Thyroid gland (tissue), 4 donors: ENCODE data around the gene CARMIL1. TPM values are rescaled to one million over a fixed set of nuclear protein-coding genes. Genes with fewer than 3 reads are reported as not detected.

Source experiments
- DNase-seq, 2 donors: peaks; one replicate each; pipeline ENCODE4 v3.0.0-alpha.2; 2019
- H3K27ac ChIP-seq, 3 donors: fragments of 200-600 bp; sonication (generic); 1 replicate in 2 of 3; 2 replicates in 1 of 3; pipeline ENCODE4 v1.5.1; 2016 to 2019; ENCODE audit warnings: mild to moderate bottlenecking in 1 of 3, moderate library complexity in 1 of 3
- H3K27me3 ChIP-seq: fragments of 200-600 bp; sonication (generic); one replicate; pipeline ENCODE4 v1.5.1; 2019
- H3K36me3 ChIP-seq, 2 donors: fragments of 200-600 bp; sonication (generic); one replicate each; pipeline ENCODE4 v1.5.1; 2016 to 2019
- H3K4me1 ChIP-seq, 2 donors: fragments of 200-600 bp; sonication (generic); one replicate each; pipeline ENCODE4 v1.5.1; 2017 to 2019
- H3K4me3 ChIP-seq, 3 donors: fragments of 200-600 bp; sonication (generic); replicated peaks in 1 of 3; 1 replicate in 2 of 3; 2 replicates in 1 of 3; pipeline ENCODE4 v1.5.1; 2016; ENCODE audit warnings: mild to moderate bottlenecking in 1 of 3
- H3K9me3 ChIP-seq: fragments of 200-600 bp; sonication (generic); one replicate; pipeline ENCODE4 v1.5.1; 2017
- POLR2A ChIP-seq, 2 donors: fragments of 450-650 bp; IDR thresholded peaks; one replicate each; pipeline ENCODE4 v1.6.1; 2017; ENCODE audit warnings: antibody characterized with exemption in 2 of 2, mild to moderate bottlenecking in 2 of 2, moderate library complexity in 1 of 2
- WGBS, 2 donors: methylation state at CpG; one replicate each; pipeline ENCODE4 v1.1.5; 2017; 5-methylcytosine and 5-hydroxymethylcytosine counted together
- intact Hi-C: fragments of 100-400 bp; cut with DNase I; formaldehyde crosslinking; loops from one replicate; pipeline ENCODE4 v1.15.1; 2023
- total RNA-seq, 4 donors: library from RNA; depleted of rRNA; stranded (reverse); fragments of >200 nt; gene quantifications; one replicate each; pipeline ENCODE4 v1.2.3, GENCODE V29; 2016
- TF ChIP-seq, protein P1 (sequence below), 6 experiments: fragments of 200-600 bp in 3 of 6; fragments of 450-650 bp in 3 of 6; sonication (generic) in 3 of 6; IDR thresholded peaks; one replicate each; pipeline ENCODE4 v1.5.1; 2016 to 2019; ENCODE audit warnings: antibody characterized with exemption in 6 of 6, mild to moderate bottlenecking in 2 of 6, inconsistent platforms in 1 of 6, moderate library complexity in 1 of 6

The CARMIL1 gene
- total RNA-seq, 4 donors from 2014 or later: 24.7 to 34.4 (median 30.7) TPM

DNA sequence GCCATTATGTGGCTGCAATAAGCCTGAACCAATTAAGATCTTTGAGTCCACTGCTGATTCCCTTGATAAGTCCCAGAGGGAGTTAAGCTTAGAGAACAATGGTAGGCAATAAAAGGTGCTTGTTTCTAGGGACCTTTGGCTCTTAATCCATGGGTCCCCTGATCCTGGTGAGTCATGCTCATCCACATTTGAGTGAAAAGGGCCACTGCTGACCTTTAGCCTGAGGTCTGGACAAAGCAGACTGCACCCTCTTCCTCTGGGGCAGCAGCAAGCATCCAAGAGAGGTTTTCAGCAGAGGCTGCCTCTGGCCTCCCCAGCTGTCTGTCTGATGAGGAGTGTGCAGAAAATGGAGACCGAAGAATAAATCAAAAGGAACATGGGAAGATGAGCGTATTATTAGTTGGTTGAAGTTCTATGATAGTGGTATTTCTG lies 356.7 kb downstream of the CARMIL1 start:
- no peak for TF ChIP-seq POLR2A (IDR thresholded peaks at IDR 0.05)
- TF ChIP-seq, protein P1, sequence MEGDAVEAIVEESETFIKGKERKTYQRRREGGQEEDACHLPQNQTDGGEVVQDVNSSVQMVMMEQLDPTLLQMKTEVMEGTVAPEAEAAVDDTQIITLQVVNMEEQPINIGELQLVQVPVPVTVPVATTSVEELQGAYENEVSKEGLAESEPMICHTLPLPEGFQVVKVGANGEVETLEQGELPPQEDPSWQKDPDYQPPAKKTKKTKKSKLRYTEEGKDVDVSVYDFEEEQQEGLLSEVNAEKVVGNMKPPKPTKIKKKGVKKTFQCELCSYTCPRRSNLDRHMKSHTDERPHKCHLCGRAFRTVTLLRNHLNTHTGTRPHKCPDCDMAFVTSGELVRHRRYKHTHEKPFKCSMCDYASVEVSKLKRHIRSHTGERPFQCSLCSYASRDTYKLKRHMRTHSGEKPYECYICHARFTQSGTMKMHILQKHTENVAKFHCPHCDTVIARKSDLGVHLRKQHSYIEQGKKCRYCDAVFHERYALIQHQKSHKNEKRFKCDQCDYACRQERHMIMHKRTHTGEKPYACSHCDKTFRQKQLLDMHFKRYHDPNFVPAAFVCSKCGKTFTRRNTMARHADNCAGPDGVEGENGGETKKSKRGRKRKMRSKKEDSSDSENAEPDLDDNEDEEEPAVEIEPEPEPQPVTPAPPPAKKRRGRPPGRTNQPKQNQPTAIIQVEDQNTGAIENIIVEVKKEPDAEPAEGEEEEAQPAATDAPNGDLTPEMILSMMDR (IDR thresholded peaks at IDR 0.05): no peak
- no peak overlapping the region for H3K4me3 ChIP-seq
- H3K36me3 ChIP-seq: no peaks in the 10 kb centered on the region
- 89 to 94% methylated on average over 2 of the region's 2 CpGs for WGBS, 2 donors
- H3K9me3 ChIP-seq: no peaks in the 10 kb centered on the region
- H3K27me3 ChIP-seq: no peaks in the 10 kb centered on the region
- intact Hi-C loops: no loop called here
- no peak overlapping the region for H3K27ac ChIP-seq
- H3K4me1 ChIP-seq: no peaks in the 10 kb centered on the region
- no peak for DNase-seq

DNA sequence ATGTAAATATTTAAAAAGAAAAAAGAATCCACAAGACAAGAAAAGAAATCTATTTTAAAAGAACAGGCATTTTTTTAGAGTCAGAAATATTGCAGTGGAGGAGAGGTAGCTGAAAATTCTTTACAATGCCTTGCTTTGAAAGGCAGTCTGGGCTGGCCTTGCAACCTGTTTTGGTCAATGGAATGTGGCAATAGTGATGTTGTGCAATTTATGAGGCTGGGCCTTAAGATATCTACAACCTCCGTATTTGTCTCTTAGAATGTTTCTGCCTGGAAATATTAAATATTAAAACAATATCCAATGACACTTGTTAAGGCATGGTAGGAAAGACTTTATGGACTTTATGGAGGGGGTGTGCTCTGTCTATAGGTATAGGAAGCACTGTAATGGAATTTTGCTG lies 358.0 kb downstream of the CARMIL1 start:
- TF ChIP-seq POLR2A (IDR thresholded peaks at IDR 0.05): no peak
- TF ChIP-seq, protein P1 (IDR thresholded peaks at IDR 0.05): no peak
- 89 to 91% methylated on average over 1 of the region's 1 CpG for WGBS, 2 donors
- H3K27ac ChIP-seq: no peak overlapping the region
- no peaks in the 10 kb centered on the region for H3K9me3 ChIP-seq
- intact Hi-C loops: no loop called here
- H3K36me3 ChIP-seq: no peaks in the 10 kb centered on the region
- no peaks in the 10 kb centered on the region for H3K4me1 ChIP-seq
- H3K27me3 ChIP-seq: no peaks in the 10 kb centered on the region
- no peak overlapping the region for H3K4me3 ChIP-seq
- no peak for DNase-seq

DNA sequence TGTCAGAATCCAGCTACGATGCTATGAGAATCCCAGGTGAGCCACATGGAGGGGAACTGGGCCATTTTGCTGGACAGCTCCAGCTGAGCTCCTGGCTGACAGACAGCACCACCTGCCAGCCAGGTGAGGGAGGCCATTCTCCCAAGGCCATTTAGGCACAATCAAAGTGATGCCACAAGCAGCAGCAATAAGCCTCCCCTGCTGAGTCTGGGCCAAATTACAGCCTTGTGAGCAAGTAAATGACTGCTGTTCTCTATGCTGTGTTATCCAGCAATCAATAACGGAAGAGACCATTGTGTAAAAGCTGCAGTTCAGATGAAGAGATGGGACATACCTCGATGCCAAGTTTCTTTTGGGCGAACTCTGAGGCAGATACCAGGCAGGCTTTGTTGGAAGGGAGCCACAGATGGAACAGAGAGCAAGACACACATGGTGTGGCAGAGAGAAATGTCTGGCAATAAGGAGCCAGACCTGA lies 358.8 kb downstream of the CARMIL1 start:
- Histone ChIP-seq H3K4me3 (no peak overlapping the region), H3K27me3 (no peaks in the 10 kb centered on the region), H3K4me1 (no peaks in the 10 kb centered on the region), H3K36me3 (no peaks in the 10 kb centered on the region), H3K27ac (no peak overlapping the region), H3K9me3 (no peaks in the 10 kb centered on the region)
- TF ChIP-seq, protein P1 (IDR thresholded peaks at IDR 0.05): no peak
- TF ChIP-seq POLR2A (IDR thresholded peaks at IDR 0.05): no peak
- intact Hi-C loops: no loop called here
- no peak for DNase-seq
- WGBS, 2 donors: 51 to 63% methylated on average over 4 of the region's 4 CpGs

DNA sequence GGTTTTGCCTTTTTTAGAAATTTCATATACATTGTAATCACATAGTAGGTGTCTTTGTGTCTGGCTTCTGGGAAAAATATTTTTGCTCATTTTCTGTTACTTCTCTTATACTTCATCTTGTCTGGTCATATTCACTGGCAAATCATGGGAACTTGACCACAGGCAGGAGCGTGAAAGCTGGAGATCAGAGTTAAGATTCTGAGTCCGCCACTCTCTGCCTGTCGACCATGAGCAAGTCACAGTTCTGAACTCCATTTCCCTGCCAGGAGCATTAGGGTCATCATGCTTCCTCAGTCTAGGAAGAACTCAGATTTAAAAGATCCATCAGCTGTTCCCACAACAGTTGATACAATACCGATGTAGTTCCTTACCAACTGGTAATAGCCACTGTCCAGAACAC lies 360.5 kb downstream of the CARMIL1 start:
- intact Hi-C loops: no loop called here
- TF ChIP-seq, protein P1 (IDR thresholded peaks at IDR 0.05): no peak
- TF ChIP-seq POLR2A (IDR thresholded peaks at IDR 0.05): no peak
- no peaks in the 10 kb centered on the region for H3K4me1 ChIP-seq
- H3K27me3 ChIP-seq: no peaks in the 10 kb centered on the region
- no peak overlapping the region for H3K27ac ChIP-seq
- no peak for DNase-seq
- H3K4me3 ChIP-seq: no peak overlapping the region
- no peaks in the 10 kb centered on the region for H3K9me3 ChIP-seq
- no peaks in the 10 kb centered on the region for H3K36me3 ChIP-seq
- 78 to 83% methylated on average over 4 of the region's 4 CpGs for WGBS, 2 donors

DNA sequence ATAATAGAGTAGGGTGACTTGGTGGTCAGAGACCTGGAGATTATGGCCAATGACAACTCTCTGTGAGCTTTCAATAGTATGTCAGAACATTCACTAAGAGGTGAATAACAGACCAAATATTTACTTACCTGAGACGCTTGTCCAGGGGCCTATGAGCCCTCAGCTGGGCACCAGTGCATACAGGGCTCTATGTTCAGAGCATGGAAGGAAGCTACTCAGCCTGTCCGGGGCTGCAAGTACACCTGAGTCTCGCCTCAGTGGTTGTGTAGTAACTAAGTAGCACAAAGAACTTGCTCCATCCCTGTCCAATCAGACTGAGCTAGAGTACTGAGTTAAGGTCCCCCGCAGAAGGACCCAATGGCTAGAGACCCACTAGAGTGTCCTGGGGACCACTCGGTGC lies 361.3 kb downstream of the CARMIL1 start:
- Histone ChIP-seq H3K4me3 (no peak overlapping the region), H3K27me3 (no peaks in the 10 kb centered on the region), H3K36me3 (no peaks in the 10 kb centered on the region), H3K9me3 (no peaks in the 10 kb centered on the region), H3K27ac (no peak overlapping the region), H3K4me1 (no peaks in the 10 kb centered on the region)
- WGBS, 2 donors: 35 to 41% methylated on average over 5 of the region's 5 CpGs
- no peak for TF ChIP-seq POLR2A (IDR thresholded peaks at IDR 0.05)
- TF ChIP-seq, protein P1 (IDR thresholded peaks at IDR 0.05): no peak
- peak; percentile 12 to 32 for DNase-seq
- intact Hi-C loops: no loop called here
